ENCODE data around the gene ADAMTS8.

DNA sequence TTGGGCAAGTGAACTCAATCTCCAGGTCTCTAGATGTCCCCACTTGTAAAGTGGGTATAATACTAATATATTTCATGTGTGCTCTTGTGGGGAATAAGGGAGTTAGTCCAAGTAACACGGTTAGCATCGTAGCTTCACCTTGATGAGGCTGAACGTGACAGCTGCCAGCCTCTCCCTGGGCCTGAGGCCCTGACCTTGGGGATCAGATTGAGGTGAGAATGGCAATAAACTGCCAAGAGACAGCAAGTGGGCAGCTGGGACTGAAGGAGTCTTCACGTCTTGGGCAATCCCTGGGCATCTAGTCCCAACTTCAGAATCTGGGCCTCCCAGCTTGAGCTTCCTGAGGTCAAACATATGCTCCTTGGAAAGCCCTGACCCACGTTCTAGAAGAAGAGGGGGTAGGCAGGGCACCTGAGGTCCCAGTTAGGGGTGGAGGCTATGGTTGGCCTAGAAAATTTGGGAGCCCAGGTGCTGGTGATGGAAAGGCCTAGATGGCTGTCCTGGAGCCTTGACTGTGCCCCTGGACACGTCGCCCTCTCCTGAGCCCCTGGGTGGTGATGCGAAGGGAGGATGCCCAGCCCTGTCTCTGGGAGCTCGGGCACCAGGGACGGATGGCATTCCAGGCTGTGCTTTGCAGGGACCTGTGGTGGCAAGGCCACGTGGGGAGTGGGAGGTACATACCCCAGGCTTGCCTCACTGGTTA is 43.5 kb upstream of the ADAMTS8 start:
- TF ChIP-seq, protein P1, sequence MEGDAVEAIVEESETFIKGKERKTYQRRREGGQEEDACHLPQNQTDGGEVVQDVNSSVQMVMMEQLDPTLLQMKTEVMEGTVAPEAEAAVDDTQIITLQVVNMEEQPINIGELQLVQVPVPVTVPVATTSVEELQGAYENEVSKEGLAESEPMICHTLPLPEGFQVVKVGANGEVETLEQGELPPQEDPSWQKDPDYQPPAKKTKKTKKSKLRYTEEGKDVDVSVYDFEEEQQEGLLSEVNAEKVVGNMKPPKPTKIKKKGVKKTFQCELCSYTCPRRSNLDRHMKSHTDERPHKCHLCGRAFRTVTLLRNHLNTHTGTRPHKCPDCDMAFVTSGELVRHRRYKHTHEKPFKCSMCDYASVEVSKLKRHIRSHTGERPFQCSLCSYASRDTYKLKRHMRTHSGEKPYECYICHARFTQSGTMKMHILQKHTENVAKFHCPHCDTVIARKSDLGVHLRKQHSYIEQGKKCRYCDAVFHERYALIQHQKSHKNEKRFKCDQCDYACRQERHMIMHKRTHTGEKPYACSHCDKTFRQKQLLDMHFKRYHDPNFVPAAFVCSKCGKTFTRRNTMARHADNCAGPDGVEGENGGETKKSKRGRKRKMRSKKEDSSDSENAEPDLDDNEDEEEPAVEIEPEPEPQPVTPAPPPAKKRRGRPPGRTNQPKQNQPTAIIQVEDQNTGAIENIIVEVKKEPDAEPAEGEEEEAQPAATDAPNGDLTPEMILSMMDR (IDR thresholded peaks at IDR 0.05) = no peak
- TF ChIP-seq POLR2AphosphoS5 (IDR thresholded peaks at IDR 0.05; ENCODE audit: low read depth, low read length) (no peak), TCF7L2 (IDR thresholded peaks at IDR 0.05; ENCODE audit: low read depth, low read length) (no peak)
- TF ChIP-seq, protein P2, sequence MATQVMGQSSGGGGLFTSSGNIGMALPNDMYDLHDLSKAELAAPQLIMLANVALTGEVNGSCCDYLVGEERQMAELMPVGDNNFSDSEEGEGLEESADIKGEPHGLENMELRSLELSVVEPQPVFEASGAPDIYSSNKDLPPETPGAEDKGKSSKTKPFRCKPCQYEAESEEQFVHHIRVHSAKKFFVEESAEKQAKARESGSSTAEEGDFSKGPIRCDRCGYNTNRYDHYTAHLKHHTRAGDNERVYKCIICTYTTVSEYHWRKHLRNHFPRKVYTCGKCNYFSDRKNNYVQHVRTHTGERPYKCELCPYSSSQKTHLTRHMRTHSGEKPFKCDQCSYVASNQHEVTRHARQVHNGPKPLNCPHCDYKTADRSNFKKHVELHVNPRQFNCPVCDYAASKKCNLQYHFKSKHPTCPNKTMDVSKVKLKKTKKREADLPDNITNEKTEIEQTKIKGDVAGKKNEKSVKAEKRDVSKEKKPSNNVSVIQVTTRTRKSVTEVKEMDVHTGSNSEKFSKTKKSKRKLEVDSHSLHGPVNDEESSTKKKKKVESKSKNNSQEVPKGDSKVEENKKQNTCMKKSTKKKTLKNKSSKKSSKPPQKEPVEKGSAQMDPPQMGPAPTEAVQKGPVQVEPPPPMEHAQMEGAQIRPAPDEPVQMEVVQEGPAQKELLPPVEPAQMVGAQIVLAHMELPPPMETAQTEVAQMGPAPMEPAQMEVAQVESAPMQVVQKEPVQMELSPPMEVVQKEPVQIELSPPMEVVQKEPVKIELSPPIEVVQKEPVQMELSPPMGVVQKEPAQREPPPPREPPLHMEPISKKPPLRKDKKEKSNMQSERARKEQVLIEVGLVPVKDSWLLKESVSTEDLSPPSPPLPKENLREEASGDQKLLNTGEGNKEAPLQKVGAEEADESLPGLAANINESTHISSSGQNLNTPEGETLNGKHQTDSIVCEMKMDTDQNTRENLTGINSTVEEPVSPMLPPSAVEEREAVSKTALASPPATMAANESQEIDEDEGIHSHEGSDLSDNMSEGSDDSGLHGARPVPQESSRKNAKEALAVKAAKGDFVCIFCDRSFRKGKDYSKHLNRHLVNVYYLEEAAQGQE (IDR thresholded peaks at IDR 0.05; ENCODE audit: insufficient read depth in 1 of 2, low read depth in 2 of 2, low read length in 1 of 2) = no peak
